Measurements from ENCODE around the gene ATOH7.
"Not testable (repeated sequence)": the region's sequence is repeated elsewhere in the genome, so short reads cannot be mapped to it uniquely, and the experiment has no call there.

ATOH7 gene

DNA sequence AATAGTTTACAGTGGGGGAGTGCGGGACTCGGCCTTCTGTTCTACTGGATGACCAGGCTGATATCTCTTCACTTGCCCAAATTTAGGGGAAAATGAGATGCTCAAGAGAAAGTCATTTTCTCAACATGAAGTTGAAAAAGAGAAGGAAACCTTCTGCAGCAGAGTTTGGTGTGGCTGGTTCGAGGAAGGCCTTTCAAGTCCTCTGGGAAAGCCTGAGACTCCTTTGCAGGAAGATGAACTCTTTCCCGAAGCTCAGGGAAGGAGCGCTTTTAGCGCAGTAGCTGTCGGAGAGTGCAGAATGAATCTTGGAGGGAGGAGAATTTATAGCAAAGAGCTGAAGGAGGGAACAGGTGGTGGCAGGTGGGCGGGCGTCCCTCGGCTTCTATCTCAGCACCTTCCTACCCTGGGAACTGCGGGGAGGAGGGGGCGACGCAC lies at the start of gene ATOH7:
TSS of gene ATOH7 (minus strand) at position 297 of the 435 bp plus-strand sequence. CDS start 436 bp downstream, outside the sequence.
- no peaks in the 10 kb centered on the region for H3K9me3 Mint-ChIP-seq

DNA sequence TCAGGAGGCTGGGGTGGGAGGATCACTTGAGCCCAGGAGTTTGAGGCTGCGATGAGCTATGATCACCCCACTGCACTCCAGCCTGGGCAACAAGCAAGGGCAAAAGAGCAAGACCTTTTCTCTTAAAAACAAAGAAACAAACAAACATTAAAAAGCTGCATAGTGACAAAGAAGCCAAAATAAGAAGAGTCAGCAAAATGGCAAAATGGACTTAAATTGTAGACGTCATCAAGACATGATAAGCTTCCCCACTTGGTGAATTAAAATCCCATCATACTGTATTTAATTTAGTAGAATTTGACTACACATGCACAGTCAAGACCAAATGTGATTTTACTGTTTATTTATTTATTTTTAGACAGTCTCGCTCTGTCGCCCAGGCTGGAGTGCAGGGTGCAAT lies 48.8 kb upstream of the ATOH7 start:
- Mint-ChIP-seq H3K4me3 (no peak overlapping the region), H3K27ac (no peak overlapping the region), H3K36me3 (ENCODE audit: low read depth) (peaks cover 5% of the 10 kb centered on the region), H3K27me3 (no peaks in the 10 kb centered on the region), H3K4me1 (ENCODE audit: low read depth) (peaks cover 4% of the 10 kb centered on the region), H3K9me3 (peaks cover 16% of the 10 kb centered on the region)
- DNase-seq = no peak

More for the DNA sequence above, at the start of gene ATOH7:
- no peak for DNase-seq
- no peaks in the 10 kb centered on the region for H3K36me3 Mint-ChIP-seq (ENCODE audit: low read depth)
- peaks cover 11% of the 10 kb centered on the region for H3K4me1 Mint-ChIP-seq (ENCODE audit: low read depth)
- H3K4me3 Mint-ChIP-seq = peak within 1 kb of the TSS; percentile 72
- H3K27me3 Mint-ChIP-seq = peaks cover 48% of the 10 kb centered on the region
- H3K27ac Mint-ChIP-seq = no peak within 1 kb of the TSS

DNA sequence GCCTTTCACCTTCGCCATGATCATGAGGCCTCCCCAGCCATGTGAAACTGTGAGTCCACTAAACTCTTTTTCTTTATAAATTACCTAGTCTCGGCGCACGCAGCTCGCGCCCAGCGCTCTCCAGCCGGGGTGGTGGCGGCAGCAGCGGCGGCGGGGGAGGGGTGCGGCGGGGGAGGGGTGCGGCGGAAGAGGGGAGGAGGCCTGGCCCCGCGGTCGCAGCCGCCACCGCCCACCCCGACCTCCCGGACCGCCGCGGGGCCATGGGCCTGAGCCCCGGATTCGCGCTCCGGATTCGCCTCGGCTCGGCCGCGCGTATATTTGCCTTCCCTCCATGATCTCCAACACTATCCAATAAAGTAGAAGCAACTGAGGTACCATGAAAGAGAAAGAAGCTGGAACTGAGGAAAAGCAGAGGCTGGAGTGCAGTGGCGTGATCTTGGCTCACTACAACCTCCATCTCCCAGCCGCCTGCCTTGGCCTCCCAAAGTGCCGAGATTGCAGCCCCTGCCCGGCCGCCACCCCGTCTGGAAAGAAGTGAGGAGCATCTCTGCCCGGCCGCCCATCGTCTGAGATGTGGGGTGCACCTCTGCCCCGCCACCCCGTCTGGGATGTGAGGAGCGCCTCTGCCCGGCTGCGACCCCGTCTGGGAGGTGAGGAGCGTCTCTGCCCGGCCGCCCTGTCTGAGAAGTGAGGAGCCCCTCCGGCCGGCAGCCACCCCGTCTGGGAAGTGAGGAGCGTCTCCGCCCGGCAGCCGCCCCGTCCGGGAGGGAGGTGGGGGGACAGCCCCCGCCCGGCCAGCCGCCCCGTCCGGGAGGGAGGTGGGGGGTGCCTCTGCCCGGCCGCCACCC lies 47.2 kb upstream of the ATOH7 start:
- H3K4me1 Mint-ChIP-seq (ENCODE audit: low read depth); H3K4me3 Mint-ChIP-seq; H3K27me3 Mint-ChIP-seq: not testable (repeated sequence)

DNA sequence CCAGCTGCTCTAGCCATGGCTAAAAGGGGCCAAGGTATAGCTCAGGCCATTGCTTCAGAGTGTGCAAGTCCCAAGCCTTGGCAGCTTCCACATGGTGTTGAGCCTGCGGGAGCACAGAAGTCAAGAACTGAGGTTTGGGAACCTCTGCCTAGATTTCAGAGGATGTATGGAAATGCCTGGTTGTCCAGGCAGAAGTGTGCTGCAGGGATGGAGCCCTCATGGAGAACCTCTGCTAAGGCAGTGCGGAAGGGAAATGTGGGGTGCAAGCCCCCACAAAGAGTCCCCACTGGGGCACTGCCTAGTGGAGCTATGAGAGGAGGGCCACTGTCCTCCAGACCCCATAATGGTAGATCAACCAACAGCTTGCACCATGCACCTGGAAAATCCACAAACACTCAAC lies 45.9 kb upstream of the ATOH7 start:
- H3K4me3 Mint-ChIP-seq; H3K27me3 Mint-ChIP-seq; H3K4me1 Mint-ChIP-seq (ENCODE audit: low read depth); H3K27ac Mint-ChIP-seq; DNase-seq; H3K36me3 Mint-ChIP-seq (ENCODE audit: low read depth): not testable (repeated sequence)
- H3K9me3 Mint-ChIP-seq = peaks cover 16% of the 10 kb centered on the region

More for the DNA sequence above, 47.2 kb upstream of the ATOH7 start:
- DNase-seq; H3K36me3 Mint-ChIP-seq (ENCODE audit: low read depth); H3K27ac Mint-ChIP-seq: not testable (repeated sequence)
- H3K9me3 Mint-ChIP-seq = peaks cover 16% of the 10 kb centered on the region

DNA sequence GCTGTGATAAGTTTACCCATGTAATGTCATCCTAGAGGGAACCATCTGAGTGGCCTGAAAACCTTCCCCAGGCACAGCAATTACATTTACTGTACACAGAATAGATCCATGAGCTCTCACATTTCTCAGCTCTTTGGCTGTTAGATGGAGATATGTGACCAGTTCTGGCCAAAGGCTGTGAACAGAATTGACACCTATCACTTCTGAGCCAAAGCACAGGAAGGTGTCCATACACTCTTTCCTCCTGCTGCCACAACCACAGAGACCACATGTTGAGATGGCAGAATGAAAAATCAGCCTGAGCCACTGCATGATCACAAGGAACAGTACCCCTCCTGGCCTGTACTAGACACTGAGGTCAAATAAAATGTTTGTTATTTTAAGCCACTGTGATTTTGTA lies 44.3 kb upstream of the ATOH7 start:
- no peak overlapping the region for H3K4me3 Mint-ChIP-seq
- no peaks in the 10 kb centered on the region for H3K27me3 Mint-ChIP-seq
- H3K36me3 Mint-ChIP-seq (ENCODE audit: low read depth) = peaks cover 5% of the 10 kb centered on the region
- peaks cover 16% of the 10 kb centered on the region for H3K9me3 Mint-ChIP-seq
- no peak overlapping the region for H3K27ac Mint-ChIP-seq
- H3K4me1 Mint-ChIP-seq (ENCODE audit: low read depth) = no peaks in the 10 kb centered on the region
- DNase-seq = no peak

DNA sequence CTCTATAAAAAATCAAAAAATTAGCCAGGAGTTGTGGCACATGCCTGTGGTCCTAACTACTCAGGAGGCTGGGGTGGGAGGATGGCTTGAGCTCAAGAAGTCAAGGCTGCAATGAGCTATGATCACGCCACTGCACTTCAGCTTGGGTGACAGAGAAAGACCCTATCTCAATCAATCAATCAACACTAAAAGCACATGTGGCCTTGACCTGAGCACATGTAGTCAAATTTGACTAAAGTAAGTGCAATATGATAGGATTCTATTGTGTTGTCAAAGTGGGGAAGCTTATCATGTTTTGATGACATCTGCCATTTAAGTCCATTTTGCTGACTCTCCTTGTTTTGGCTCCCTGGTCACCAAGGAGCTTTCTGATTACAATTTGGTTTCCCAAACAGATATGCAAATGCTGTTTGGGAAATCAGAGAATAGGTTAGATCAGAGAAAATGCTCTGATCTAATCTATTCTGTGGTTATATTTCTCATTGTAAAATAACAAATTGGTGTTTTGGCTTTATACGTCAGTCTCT lies 43.8 kb upstream of the ATOH7 start:
- Mint-ChIP-seq H3K4me3 (no peak overlapping the region), H3K27me3 (no peaks in the 10 kb centered on the region), H3K9me3 (peaks cover 16% of the 10 kb centered on the region), H3K36me3 (ENCODE audit: low read depth) (peaks cover 5% of the 10 kb centered on the region), H3K27ac (no peak overlapping the region), H3K4me1 (ENCODE audit: low read depth) (no peaks in the 10 kb centered on the region)
- no peak for DNase-seq

DNA sequence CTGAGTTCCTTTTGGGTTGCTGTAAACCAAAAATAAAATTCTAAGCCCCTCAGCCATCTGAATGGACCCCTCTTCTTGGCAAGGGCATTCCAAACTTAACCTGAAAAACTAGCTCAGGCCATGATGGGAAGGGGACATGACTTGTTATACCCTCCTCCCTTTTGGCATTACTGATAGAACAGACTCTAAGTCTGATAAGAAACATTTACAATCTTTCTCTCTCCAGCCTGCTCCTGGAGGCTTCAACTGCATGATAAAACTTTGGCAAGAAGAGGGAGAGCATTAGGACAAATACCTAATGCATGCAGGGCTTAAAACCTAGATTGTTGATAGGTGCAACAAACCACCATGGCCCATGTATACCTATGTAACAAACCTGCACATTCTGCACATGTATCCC lies 40.9 kb upstream of the ATOH7 start:
- H3K27me3 Mint-ChIP-seq = peaks cover 3% of the 10 kb centered on the region
- no peak overlapping the region for H3K4me3 Mint-ChIP-seq
- H3K4me1 Mint-ChIP-seq (ENCODE audit: low read depth) = no peaks in the 10 kb centered on the region
- H3K27ac Mint-ChIP-seq = no peak overlapping the region
- H3K36me3 Mint-ChIP-seq (ENCODE audit: low read depth) = peaks cover 3% of the 10 kb centered on the region
- peaks cover 10% of the 10 kb centered on the region for H3K9me3 Mint-ChIP-seq
- DNase-seq = no peak

DNA sequence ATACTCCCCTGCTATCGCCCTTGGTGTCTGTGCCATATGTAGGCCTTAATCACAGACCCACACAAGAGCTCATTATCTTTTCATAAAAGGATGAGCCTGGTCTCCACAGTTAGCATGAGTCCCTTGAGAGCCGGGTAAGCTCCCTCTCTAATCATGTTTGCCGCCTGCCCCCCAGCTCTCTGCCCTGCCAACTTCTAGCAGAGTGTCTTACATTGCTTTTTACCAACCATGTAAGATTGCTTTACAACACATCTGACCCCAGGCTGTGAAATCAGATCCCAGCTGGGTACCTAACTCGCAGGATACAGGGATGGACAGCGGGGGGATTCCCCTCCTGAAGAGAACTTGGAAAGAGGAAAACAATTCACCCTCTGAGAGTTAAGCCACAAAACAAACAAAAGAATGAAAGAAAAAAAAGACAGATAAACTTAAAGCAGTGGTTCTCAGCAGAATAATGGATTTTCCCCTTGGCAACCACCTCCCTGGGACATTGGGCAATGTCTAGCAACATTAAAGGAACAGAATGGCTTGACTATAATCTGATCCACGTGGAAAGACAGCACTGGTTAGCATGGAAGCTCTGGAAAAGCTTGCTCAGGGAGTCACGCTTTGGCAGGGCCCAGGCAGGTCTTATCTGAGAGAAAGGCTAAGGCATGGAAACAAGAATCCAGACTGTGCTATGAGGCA lies 39.4 kb upstream of the ATOH7 start:
- no peaks in the 10 kb centered on the region for H3K4me1 Mint-ChIP-seq (ENCODE audit: low read depth)
- H3K4me3 Mint-ChIP-seq = no peak overlapping the region
- H3K27me3 Mint-ChIP-seq = peaks cover 3% of the 10 kb centered on the region
- no peak overlapping the region for H3K27ac Mint-ChIP-seq
- no peaks in the 10 kb centered on the region for H3K36me3 Mint-ChIP-seq (ENCODE audit: low read depth)
- H3K9me3 Mint-ChIP-seq = no peaks in the 10 kb centered on the region
- DNase-seq = no peak

DNA sequence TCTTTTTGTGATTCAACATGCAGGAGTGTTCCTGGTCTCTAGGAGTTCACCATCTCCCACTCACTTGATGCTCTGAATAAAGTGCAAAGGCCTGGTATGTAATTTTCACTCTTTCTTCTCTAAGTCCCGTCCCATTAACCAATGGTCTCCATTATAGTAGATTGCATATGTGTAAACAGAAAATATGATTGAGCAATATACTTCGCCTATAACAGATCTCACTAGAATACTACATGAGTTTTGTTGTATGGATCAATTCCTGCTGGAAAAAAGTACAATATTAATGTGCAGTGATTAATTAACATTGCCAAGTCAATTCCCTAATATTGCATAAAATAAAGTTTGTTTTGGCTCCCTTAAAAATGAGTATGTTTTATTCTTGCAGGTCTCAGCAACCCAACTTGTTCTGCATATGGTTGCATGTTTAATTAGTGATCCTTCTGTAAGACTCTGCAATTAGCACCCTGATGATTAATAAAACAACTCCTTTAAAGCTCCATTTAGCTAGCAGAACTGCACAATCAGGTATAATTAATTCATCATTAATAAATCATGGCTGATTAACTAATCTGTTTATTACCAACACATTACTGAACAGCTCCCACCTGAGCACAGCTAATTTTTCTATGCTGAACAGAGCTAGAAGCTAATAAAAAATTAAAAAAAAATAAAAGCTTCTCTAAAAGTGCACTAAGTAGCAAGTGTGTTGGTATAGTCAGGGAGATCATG lies 37.8 kb upstream of the ATOH7 start:
- Mint-ChIP-seq H3K4me1 (ENCODE audit: low read depth) (no peaks in the 10 kb centered on the region), H3K36me3 (ENCODE audit: low read depth) (no peaks in the 10 kb centered on the region), H3K9me3 (peaks cover 2% of the 10 kb centered on the region), H3K27ac (no peak overlapping the region), H3K4me3 (no peak overlapping the region), H3K27me3 (peaks cover 3% of the 10 kb centered on the region)
- no peak for DNase-seq

DNA sequence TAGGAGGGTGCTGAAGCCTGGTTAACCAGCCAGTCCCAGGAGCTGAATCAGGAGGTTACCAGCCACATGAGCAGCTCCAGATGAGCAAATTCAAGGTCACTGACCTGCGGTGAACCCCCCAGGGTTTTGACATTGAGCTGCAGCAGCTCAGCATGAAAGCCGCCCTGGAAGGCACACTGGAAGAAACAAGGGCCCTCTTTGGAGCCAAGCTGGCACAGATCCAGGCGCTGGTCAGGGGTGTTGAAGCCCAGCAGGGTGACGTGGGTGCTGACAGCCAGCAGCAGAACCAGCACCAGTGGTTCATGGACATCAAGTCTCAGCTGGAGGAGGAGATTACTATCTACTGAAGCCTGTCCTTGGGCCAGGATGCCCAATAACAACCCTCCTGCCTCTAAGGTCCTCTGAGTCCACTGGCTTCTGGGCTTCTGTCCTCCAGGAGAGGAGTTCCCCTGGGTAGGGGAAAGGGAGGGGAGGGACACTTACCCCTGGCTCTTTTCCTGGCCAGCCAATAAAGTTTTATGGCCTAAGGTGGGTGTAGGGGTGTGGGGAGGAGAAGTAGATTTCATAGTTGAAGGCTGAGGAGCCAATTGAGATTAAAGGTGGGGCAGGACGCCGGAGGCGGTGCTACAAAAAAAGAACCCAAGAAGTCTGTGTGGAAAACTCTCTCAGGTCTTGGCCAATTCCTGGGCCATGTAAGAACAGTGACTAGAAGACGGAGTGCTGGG lies 29.4 kb upstream of the ATOH7 start:
- H3K36me3 Mint-ChIP-seq (ENCODE audit: low read depth) = no peaks in the 10 kb centered on the region
- H3K9me3 Mint-ChIP-seq = peaks cover 2% of the 10 kb centered on the region
- H3K4me3 Mint-ChIP-seq = no peak overlapping the region
- H3K27me3 Mint-ChIP-seq = no peaks in the 10 kb centered on the region
- no peak for DNase-seq
- no peak overlapping the region for H3K27ac Mint-ChIP-seq
- H3K4me1 Mint-ChIP-seq (ENCODE audit: low read depth) = no peaks in the 10 kb centered on the region

DNA sequence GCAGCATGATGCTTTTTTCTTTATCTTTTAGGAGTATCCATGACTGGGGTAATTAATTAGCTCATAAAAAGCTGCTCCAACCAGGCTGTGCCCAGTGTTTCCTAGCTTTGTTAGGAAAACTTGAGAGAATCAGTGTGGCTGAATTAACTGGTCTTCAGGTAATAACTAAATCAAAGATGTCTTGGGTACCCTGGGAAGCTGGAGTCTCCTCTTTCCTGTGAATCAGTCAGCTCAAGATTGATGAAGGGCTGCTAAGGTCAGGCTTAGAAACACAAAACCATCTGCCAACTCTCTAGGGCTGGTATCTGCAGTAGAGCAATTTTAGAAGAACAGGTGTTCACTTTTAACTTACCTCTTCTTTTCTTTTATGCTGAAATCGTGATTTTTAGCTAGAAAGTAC lies 21.4 kb upstream of the ATOH7 start:
- peaks cover 5% of the 10 kb centered on the region for H3K4me1 Mint-ChIP-seq (ENCODE audit: low read depth)
- no peaks in the 10 kb centered on the region for H3K9me3 Mint-ChIP-seq
- H3K36me3 Mint-ChIP-seq (ENCODE audit: low read depth) = no peaks in the 10 kb centered on the region
- DNase-seq = no peak
- H3K4me3 Mint-ChIP-seq = no peak overlapping the region
- no peak overlapping the region for H3K27ac Mint-ChIP-seq
- H3K27me3 Mint-ChIP-seq = peaks cover 6% of the 10 kb centered on the region

DNA sequence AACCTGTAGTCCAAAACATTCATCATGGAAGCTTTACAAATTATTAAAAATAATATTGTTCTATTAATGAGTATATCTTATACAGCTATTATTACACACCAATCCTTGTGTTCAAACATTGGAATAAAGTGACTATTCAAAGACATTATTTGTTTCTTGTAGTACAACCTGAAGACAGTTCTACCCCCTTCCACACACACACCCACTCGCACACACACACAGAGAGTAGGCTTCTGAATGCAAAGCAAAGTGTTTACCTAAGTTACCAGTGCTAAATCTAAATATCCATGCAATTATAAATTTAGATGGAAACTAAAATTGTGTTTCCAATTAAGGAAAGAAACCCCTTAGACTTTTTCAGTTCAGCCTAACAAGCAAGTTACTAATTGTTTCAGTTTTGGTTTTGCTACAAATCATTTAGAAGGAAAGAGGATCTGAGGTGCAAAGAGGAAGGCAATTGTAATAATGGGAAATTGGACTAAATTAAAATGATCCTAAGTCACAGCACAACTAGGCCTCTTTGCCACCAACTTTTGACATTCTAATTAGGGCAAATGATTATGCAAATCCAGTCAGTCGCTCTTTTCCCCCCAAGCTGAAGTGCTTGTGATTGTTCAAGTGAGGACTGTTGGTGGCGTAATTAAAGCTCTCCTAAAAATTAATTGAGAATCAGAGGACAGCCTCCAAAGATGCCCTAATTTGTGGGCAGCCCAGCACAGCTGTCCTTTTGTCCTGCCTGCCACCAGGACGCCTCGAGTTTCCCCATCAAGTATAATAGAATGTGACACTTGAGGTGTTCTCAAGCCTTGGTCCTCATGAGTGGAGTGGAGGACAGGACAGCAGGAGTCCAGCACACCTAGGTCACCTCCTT lies 19.9 kb upstream of the ATOH7 start:
- peaks cover 5% of the 10 kb centered on the region for H3K4me1 Mint-ChIP-seq (ENCODE audit: low read depth)

DNA sequence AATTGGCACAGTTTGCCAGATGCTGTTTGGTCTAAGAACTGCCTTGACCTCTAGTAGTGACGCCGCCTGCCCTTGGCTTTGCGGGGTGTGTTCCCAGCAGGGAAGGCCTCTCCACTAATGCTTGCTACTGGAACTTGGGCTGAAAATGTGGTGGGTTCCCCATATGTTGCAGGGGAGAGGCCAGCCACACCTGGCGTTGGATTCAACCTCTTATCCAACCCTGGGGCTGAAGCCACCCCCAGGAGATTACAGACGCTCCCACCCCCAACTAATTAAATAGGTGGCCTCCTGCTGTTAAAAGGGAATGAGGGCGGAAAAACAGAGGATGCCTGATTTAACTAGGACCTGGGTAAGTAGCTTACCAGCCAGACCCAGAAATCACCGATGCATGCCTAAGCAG lies 19.2 kb upstream of the ATOH7 start:
- Mint-ChIP-seq H3K4me3 (no peak overlapping the region), H3K9me3 (no peaks in the 10 kb centered on the region)

More for the DNA sequence above, 19.9 kb upstream of the ATOH7 start:
- no peak overlapping the region for H3K4me3 Mint-ChIP-seq
- no peak for DNase-seq
- H3K27ac Mint-ChIP-seq = no peak overlapping the region
- peaks cover 6% of the 10 kb centered on the region for H3K27me3 Mint-ChIP-seq
- H3K9me3 Mint-ChIP-seq = no peaks in the 10 kb centered on the region
- H3K36me3 Mint-ChIP-seq (ENCODE audit: low read depth) = no peaks in the 10 kb centered on the region

More for the DNA sequence above, 19.2 kb upstream of the ATOH7 start:
- no peak for DNase-seq
- Mint-ChIP-seq H3K27ac (no peak overlapping the region), H3K36me3 (ENCODE audit: low read depth) (no peaks in the 10 kb centered on the region), H3K4me1 (ENCODE audit: low read depth) (peaks cover 5% of the 10 kb centered on the region), H3K27me3 (peaks cover 6% of the 10 kb centered on the region)
